Iris pigment epithelial cell (primary cell): Measurements from ENCODE around the gene DRC7.
"Not testable (repeated sequence)": the region's sequence is repeated elsewhere in the genome, so short reads cannot be mapped to it uniquely, and the experiment has no call there.

Experiments
- DNase-seq: peaks from one replicate; pipeline ENCODE4 v3.0.0-alpha.2; 2011; ENCODE audit warnings: low read depth

DRC7 gene

GRCh38 chr16:57761957-57762356, 67.4 kb downstream of the DRC7 start:
- no peak for DNase-seq

GRCh38 chr16:57762365-57763040, 67.9 kb downstream of the DRC7 start:
- DNase-seq: no peak

GRCh38 chr16:57763285-57764005, 68.8 kb downstream of the DRC7 start:
- DNase-seq: no peak

- no peak for DNase-seq
Observed at GRCh38 chr16:57764006-57764340, 69.4 kb downstream of the DRC7 start.

- peak; percentile 86 for DNase-seq
Observed at GRCh38 chr16:57764341-57765159, 69.9 kb downstream of the DRC7 start.

GRCh38 chr16:57765160-57765728, 70.6 kb downstream of the DRC7 start:
- DNase-seq: no peak

GRCh38 chr16:57766714-57767348, 72.2 kb downstream of the DRC7 start:
- no peak for DNase-seq

GRCh38 chr16:57769541-57770145, 75.0 kb downstream of the DRC7 start:
- DNase-seq: no peak

- DNase-seq: no peak
Observed at GRCh38 chr16:57770361-57770760, 75.8 kb downstream of the DRC7 start.

- no peak for DNase-seq
Observed at GRCh38 chr16:57771141-57771785, 76.7 kb downstream of the DRC7 start.

GRCh38 chr16:57773019-57773418, 78.4 kb downstream of the DRC7 start:
- no peak for DNase-seq

- peak; percentile 56 for DNase-seq
Observed at GRCh38 chr16:57773655-57774295, 79.2 kb downstream of the DRC7 start.

- DNase-seq: no peak
Observed at GRCh38 chr16:57774705-57775285, 80.2 kb downstream of the DRC7 start.

GRCh38 chr16:57775661-57776469, 81.3 kb downstream of the DRC7 start:
- no peak for DNase-seq

GRCh38 chr16:57778658-57779057, 84.1 kb downstream of the DRC7 start:
- DNase-seq: no peak

GRCh38 chr16:57779836-57780235, 85.2 kb downstream of the DRC7 start:
- DNase-seq: not testable (repeated sequence)

- no peak for DNase-seq
Observed at GRCh38 chr16:57781349-57781740, 86.7 kb downstream of the DRC7 start.
